K562 (cell line): Measurements from ENCODE around the gene CELA3B.

Experiments used
- ETS1 ChIP-seq: conservative IDR thresholded peaks from 2 replicates; pipeline ENCODE4 v1.6.1; 2011; ENCODE audit warnings: low read depth, mild to moderate bottlenecking, low read length; ENCODE audit not compliant: control insufficient read depth
- MAFF ChIP-seq: IDR thresholded peaks from 2 replicates; pipeline ENCODE4 v1.6.1; 2012; ENCODE audit warnings: low read length, improper control_type of control experiment
- SIN3A ChIP-seq, 2 experiments: fragments of 150-350 bp in 1 of 2; IDR thresholded peaks; 2 replicates each; pipeline ENCODE4 v1.6.1; 2011 to 2016; ENCODE audit warnings: borderline replicate concordance in 2 of 2, low read depth in 2 of 2, low read length in 2 of 2, mild to moderate bottlenecking in 2 of 2, moderate library complexity in 2 of 2; ENCODE audit not compliant: control insufficient read depth in 1 of 2
- ZBTB8A ChIP-seq: fragments of 450-650 bp; IDR thresholded peaks from 2 replicates; pipeline ENCODE4 v1.6.1; 2018; ENCODE audit warnings: mild to moderate bottlenecking, moderate library complexity; ENCODE audit not compliant: partially characterized antibody
- TF ChIP-seq, protein P1 (sequence below): fragments of 450-650 bp; IDR thresholded peaks from 2 replicates; pipeline ENCODE4 v1.6.1; 2016; ENCODE audit warnings: missing biosample characterization, missing genetic modification characterization
- TF ChIP-seq, protein P2 (sequence below), 3 experiments: IDR thresholded peaks in 2 of 3; conservative IDR thresholded peaks in 1 of 3; 2 replicates each; pipeline ENCODE4 v1.5.1; 2011 to 2012; ENCODE audit warnings: low read length in 3 of 3, mild to moderate bottlenecking in 3 of 3, control low read depth in 2 of 3, improper control_type of control experiment in 1 of 3, inconsistent platforms in 1 of 3, low read depth in 1 of 3, mixed read lengths in 1 of 3, moderate library complexity in 1 of 3; ENCODE audit not compliant: insufficient read depth in 2 of 3

- TF ChIP-seq, protein P1, sequence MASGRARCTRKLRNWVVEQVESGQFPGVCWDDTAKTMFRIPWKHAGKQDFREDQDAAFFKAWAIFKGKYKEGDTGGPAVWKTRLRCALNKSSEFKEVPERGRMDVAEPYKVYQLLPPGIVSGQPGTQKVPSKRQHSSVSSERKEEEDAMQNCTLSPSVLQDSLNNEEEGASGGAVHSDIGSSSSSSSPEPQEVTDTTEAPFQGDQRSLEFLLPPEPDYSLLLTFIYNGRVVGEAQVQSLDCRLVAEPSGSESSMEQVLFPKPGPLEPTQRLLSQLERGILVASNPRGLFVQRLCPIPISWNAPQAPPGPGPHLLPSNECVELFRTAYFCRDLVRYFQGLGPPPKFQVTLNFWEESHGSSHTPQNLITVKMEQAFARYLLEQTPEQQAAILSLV (tag): no peak
- TF ChIP-seq ZBTB8A (no peak), SIN3A (IDR thresholded peaks at IDR 0.05; ENCODE audit: borderline replicate concordance in 2 of 2, control insufficient read depth in 1 of 2, low read depth in 2 of 2, low read length in 2 of 2) (peak in 1 of 2 experiments; percentile 40; a peak in 1 of 4 replicates), MAFF (no peak), ETS1 (no peak)
- TF ChIP-seq, protein P2, sequence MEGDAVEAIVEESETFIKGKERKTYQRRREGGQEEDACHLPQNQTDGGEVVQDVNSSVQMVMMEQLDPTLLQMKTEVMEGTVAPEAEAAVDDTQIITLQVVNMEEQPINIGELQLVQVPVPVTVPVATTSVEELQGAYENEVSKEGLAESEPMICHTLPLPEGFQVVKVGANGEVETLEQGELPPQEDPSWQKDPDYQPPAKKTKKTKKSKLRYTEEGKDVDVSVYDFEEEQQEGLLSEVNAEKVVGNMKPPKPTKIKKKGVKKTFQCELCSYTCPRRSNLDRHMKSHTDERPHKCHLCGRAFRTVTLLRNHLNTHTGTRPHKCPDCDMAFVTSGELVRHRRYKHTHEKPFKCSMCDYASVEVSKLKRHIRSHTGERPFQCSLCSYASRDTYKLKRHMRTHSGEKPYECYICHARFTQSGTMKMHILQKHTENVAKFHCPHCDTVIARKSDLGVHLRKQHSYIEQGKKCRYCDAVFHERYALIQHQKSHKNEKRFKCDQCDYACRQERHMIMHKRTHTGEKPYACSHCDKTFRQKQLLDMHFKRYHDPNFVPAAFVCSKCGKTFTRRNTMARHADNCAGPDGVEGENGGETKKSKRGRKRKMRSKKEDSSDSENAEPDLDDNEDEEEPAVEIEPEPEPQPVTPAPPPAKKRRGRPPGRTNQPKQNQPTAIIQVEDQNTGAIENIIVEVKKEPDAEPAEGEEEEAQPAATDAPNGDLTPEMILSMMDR (IDR thresholded peaks at IDR 0.05 in 2 of 3, conservative IDR thresholded peaks at IDR 0.05 in 1 of 3; ENCODE audit: insufficient read depth in 2 of 3, low read depth in 1 of 3, low read length in 3 of 3): no peak; a peak in 1 of 6 replicates
These were observed 48.7 kb downstream of the CELA3B start for GRCh38 chr1:22025368-22026155.
